GM12878 (cell line): Measurements from ENCODE around the gene TMBIM6. TPM values are rescaled to one million over a fixed set of nuclear protein-coding genes. Genes with fewer than 3 reads are reported as not detected.

Experiments used
- BMI1 ChIP-seq: fragments of 450-650 bp; IDR thresholded peaks from 2 replicates; pipeline ENCODE4 v1.6.1; 2016; ENCODE audit warnings: mild to moderate bottlenecking, moderate library complexity, borderline replicate concordance
- JUNB ChIP-seq: IDR thresholded peaks from 2 replicates; pipeline ENCODE4 v1.6.1; 2016; ENCODE audit warnings: antibody characterized with exemption, mild to moderate bottlenecking
- MYC ChIP-seq: IDR thresholded peaks from 2 replicates; pipeline ENCODE4 v1.6.1; 2011; ENCODE audit warnings: mild to moderate bottlenecking, low read length, moderate library complexity, inconsistent platforms; ENCODE audit not compliant: insufficient read depth, insufficient replicate concordance, insufficient read length, severe bottlenecking
- NR2C1 ChIP-seq: fragments of 450-650 bp; IDR thresholded peaks from 2 replicates; pipeline ENCODE4 v1.6.1; 2017; ENCODE audit warnings: antibody characterized with exemption, mild to moderate bottlenecking, moderate library complexity
- polyA plus RNA-seq, 11 experiments: library from polyadenylated mRNA; depleted of rRNA in 4 of 11; unstranded in 6 of 11; stranded (reverse) in 5 of 11; fragments of >200 nt; fragmentation: Nextera tagmentation in 4 of 11; fragmentation: Illumina TruSeq in 1 of 11; extraction: Ambion mirVana in 4 of 11; extraction: Trizol in 1 of 11; gene quantifications; 1 replicate in 1 of 11; 2 replicates in 10 of 11; pipeline versions ENCODE4 v1.2.1 to v1.2.3, GENCODE V29; 2011 to 2016; ENCODE audit warnings: inconsistent platforms in 2 of 11, missing spikeins in 2 of 11, low read depth in 1 of 11
- total RNA-seq, 4 experiments: library from RNA; depleted of rRNA in 3 of 4; stranded (reverse); fragments of >200 nt in 3 of 4; fragmentation: Illumina TruSeq in 1 of 4; extraction: Trizol in 1 of 4; gene quantifications; 2 replicates each; pipeline versions ENCODE4 v1.2.1 to v1.2.3, GENCODE V29; 2013 to 2021
- TF ChIP-seq, protein P1 (sequence below): fragments of 450-650 bp; IDR thresholded peaks from 2 replicates; pipeline ENCODE4 v1.6.1; 2017; ENCODE audit warnings: mild to moderate bottlenecking, moderate library complexity
- TF ChIP-seq, protein P2 (sequence below): fragments of 450-650 bp; IDR thresholded peaks from 2 replicates; pipeline ENCODE4 v1.6.1; 2017; ENCODE audit warnings: mild to moderate bottlenecking, moderate library complexity
- TF ChIP-seq, protein P3 (sequence below): fragments of 450-650 bp; conservative IDR thresholded peaks from 2 replicates; pipeline ENCODE4 v1.6.1; 2017; ENCODE audit warnings: mild to moderate bottlenecking, moderate library complexity
- TF ChIP-seq, protein P4 (sequence below): fragments of 150-350 bp; IDR thresholded peaks from 2 replicates; pipeline ENCODE4 v1.6.1; 2016; ENCODE audit warnings: low read depth, low read length

TMBIM6 gene
- total and polyA plus RNA-seq, 10 of the 15 experiments (the other 5 are each of a cell fraction or from before 2014, with no cell fraction given) = 224 to 1,192 (median 379) TPM

DNA sequence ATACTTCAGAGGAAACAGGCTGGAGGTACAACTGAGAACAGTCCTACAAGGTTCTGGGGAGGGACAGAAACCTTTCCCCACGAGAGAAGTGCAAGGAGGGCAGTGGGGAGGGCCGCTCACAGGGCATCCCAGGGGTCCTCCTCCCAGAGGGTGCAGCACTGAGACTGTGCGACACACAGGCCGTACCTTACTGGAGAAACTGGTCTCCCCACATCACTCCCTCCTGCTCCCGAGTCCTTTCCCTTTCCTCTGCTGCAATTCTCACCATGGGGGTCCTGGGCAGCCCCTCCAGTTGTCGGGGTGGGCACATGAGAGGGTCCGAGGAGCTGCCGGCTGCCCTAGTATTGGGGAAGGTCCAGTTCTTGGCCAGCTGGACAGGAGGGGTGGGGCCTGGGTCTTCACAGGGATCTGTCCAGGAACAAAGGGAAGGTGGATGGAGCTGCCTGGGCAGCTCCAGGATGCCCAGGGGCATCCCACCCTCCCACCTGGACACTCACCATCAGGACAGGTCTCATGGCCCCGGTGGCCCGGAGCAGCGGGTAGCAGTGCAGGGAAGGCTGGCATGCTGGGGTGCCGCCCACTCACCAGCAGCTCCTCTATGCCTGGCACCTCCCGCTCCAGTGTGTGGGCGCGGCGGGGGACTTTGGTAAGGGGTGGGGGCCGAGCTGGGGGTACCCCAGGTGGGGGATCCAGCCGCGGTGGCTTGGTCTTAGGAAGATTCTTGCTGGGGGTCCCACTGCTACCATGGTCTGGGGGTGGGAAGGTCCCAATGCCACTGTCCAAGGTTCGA is 51.0 kb downstream of the TMBIM6 start (continued):
- TF ChIP-seq, protein P1, sequence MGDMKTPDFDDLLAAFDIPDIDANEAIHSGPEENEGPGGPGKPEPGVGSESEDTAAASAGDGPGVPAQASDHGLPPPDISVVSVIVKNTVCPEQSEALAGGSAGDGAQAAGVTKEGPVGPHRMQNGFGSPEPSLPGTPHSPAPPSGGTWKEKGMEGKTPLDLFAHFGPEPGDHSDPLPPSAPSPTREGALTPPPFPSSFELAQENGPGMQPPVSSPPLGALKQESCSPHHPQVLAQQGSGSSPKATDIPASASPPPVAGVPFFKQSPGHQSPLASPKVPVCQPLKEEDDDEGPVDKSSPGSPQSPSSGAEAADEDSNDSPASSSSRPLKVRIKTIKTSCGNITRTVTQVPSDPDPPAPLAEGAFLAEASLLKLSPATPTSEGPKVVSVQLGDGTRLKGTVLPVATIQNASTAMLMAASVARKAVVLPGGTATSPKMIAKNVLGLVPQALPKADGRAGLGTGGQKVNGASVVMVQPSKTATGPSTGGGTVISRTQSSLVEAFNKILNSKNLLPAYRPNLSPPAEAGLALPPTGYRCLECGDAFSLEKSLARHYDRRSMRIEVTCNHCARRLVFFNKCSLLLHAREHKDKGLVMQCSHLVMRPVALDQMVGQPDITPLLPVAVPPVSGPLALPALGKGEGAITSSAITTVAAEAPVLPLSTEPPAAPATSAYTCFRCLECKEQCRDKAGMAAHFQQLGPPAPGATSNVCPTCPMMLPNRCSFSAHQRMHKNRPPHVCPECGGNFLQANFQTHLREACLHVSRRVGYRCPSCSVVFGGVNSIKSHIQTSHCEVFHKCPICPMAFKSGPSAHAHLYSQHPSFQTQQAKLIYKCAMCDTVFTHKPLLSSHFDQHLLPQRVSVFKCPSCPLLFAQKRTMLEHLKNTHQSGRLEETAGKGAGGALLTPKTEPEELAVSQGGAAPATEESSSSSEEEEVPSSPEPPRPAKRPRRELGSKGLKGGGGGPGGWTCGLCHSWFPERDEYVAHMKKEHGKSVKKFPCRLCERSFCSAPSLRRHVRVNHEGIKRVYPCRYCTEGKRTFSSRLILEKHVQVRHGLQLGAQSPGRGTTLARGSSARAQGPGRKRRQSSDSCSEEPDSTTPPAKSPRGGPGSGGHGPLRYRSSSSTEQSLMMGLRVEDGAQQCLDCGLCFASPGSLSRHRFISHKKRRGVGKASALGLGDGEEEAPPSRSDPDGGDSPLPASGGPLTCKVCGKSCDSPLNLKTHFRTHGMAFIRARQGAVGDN = no peak
- TF ChIP-seq, protein P2, sequence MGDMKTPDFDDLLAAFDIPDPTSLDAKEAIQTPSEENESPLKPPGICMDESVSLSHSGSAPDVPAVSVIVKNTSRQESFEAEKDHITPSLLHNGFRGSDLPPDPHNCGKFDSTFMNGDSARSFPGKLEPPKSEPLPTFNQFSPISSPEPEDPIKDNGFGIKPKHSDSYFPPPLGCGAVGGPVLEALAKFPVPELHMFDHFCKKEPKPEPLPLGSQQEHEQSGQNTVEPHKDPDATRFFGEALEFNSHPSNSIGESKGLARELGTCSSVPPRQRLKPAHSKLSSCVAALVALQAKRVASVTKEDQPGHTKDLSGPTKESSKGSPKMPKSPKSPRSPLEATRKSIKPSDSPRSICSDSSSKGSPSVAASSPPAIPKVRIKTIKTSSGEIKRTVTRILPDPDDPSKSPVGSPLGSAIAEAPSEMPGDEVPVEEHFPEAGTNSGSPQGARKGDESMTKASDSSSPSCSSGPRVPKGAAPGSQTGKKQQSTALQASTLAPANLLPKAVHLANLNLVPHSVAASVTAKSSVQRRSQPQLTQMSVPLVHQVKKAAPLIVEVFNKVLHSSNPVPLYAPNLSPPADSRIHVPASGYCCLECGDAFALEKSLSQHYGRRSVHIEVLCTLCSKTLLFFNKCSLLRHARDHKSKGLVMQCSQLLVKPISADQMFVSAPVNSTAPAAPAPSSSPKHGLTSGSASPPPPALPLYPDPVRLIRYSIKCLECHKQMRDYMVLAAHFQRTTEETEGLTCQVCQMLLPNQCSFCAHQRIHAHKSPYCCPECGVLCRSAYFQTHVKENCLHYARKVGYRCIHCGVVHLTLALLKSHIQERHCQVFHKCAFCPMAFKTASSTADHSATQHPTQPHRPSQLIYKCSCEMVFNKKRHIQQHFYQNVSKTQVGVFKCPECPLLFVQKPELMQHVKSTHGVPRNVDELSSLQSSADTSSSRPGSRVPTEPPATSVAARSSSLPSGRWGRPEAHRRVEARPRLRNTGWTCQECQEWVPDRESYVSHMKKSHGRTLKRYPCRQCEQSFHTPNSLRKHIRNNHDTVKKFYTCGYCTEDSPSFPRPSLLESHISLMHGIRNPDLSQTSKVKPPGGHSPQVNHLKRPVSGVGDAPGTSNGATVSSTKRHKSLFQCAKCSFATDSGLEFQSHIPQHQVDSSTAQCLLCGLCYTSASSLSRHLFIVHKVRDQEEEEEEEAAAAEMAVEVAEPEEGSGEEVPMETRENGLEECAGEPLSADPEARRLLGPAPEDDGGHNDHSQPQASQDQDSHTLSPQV = no peak
- TF ChIP-seq BMI1 (no peak), JUNB (no peak), MYC (no peak), NR2C1 (no peak)
- TF ChIP-seq, protein P3, sequence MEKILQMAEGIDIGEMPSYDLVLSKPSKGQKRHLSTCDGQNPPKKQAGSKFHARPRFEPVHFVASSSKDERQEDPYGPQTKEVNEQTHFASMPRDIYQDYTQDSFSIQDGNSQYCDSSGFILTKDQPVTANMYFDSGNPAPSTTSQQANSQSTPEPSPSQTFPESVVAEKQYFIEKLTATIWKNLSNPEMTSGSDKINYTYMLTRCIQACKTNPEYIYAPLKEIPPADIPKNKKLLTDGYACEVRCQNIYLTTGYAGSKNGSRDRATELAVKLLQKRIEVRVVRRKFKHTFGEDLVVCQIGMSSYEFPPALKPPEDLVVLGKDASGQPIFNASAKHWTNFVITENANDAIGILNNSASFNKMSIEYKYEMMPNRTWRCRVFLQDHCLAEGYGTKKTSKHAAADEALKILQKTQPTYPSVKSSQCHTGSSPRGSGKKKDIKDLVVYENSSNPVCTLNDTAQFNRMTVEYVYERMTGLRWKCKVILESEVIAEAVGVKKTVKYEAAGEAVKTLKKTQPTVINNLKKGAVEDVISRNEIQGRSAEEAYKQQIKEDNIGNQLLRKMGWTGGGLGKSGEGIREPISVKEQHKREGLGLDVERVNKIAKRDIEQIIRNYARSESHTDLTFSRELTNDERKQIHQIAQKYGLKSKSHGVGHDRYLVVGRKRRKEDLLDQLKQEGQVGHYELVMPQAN = no peak
- TF ChIP-seq, protein P4, sequence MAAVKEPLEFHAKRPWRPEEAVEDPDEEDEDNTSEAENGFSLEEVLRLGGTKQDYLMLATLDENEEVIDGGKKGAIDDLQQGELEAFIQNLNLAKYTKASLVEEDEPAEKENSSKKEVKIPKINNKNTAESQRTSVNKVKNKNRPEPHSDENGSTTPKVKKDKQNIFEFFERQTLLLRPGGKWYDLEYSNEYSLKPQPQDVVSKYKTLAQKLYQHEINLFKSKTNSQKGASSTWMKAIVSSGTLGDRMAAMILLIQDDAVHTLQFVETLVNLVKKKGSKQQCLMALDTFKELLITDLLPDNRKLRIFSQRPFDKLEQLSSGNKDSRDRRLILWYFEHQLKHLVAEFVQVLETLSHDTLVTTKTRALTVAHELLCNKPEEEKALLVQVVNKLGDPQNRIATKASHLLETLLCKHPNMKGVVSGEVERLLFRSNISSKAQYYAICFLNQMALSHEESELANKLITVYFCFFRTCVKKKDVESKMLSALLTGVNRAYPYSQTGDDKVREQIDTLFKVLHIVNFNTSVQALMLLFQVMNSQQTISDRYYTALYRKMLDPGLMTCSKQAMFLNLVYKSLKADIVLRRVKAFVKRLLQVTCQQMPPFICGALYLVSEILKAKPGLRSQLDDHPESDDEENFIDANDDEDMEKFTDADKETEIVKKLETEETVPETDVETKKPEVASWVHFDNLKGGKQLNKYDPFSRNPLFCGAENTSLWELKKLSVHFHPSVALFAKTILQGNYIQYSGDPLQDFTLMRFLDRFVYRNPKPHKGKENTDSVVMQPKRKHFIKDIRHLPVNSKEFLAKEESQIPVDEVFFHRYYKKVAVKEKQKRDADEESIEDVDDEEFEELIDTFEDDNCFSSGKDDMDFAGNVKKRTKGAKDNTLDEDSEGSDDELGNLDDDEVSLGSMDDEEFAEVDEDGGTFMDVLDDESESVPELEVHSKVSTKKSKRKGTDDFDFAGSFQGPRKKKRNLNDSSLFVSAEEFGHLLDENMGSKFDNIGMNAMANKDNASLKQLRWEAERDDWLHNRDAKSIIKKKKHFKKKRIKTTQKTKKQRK = no peak
